Mesodermal cell (in vitro differentiated cells): Measurements from ENCODE around the gene ATP6V1B1.

ENCODE experiments used
- H3K27ac ChIP-seq: 2 replicates; pipeline ENCODE4 v1.7.0; 2013; ENCODE audit warnings: mild to moderate bottlenecking, low read depth, low read length, moderate library complexity; ENCODE audit not compliant: severe bottlenecking
- H3K36me3 ChIP-seq: 2 replicates; pipeline ENCODE4 v1.7.1; 2013; ENCODE audit warnings: mild to moderate bottlenecking, low read length, moderate library complexity; ENCODE audit not compliant: control insufficient read depth, insufficient read depth
- H3K4me1 ChIP-seq: one replicate; pipeline ENCODE4 v1.7.1; 2013; ENCODE audit warnings: mild to moderate bottlenecking, low read length; ENCODE audit not compliant: insufficient read depth, control insufficient read depth, poor library complexity, severe bottlenecking
- H3K4me3 ChIP-seq: 2 replicates; pipeline ENCODE4 v1.7.0; 2013; ENCODE audit warnings: low read length, control low read depth, mild to moderate bottlenecking; ENCODE audit not compliant: insufficient read depth, poor library complexity, severe bottlenecking; ENCODE audit errors: extremely low read depth
- H3K9me3 ChIP-seq: 2 replicates; pipeline ENCODE4 v1.7.1; 2013; ENCODE audit warnings: mild to moderate bottlenecking, low read length, moderate library complexity; ENCODE audit not compliant: control insufficient read depth
- WGBS, 2 experiments: methylation state at CpG; one replicate each; pipeline ENCODE4 v1.1.5; 2013; ENCODE audit warnings: missing lambda C conversion rate in 2 of 2; ENCODE audit not compliant: insufficient coverage in 2 of 2; 5-methylcytosine and 5-hydroxymethylcytosine counted together

The ATP6V1B1 gene

DNA sequence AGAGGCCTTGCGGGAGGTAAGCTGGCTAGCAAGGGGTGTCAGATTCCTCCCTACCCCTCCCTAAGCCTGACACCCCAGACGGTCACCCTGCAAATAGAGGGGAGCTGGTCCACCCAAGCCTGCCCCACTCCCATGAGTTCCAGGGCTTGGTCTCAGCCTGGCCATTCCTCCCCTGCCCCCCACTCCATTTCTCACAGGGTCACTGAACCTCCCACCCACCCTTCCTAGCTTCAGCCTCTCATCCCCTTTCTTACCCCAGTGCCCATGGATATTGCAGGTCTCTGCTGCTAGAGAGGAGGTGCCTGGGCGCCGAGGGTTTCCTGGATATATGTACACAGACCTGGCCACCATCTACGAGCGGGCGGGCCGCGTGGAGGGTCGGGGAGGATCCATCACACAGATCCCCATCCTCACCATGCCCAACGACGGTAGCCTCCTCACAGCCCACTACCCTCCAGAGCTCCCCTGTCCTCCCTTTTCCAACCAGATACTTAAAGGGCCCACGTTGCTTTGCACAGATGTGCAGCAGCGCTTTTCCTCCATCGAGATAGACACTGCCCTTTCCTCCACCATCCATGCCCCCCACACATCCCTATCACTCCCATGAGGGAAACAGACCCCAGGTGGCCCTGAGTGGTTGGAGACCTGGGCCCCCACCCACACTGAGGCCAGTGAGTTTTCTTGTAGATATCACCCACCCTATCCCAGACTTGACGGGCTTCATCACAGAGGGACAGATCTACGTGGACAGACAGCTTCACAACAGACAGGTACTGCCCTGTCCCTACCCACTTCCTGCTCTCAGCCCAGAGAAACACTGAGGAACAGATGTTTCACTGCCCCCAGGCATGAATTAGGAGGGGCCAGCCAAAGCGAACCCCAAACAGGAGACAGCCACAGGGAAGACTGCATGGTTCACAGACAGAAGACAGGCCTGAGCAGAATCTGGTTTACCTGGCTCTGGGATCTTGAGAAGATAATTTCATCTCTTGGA lies 27.5 kb downstream of the ATP6V1B1 start:
- Histone ChIP-seq H3K4me3 (no peak overlapping the region), H3K9me3 (no peaks in the 10 kb centered on the region), H3K27ac (no peak overlapping the region), H3K4me1 (peaks cover 3% of the 10 kb centered on the region), H3K36me3 (no peaks in the 10 kb centered on the region)
- 71 to 72% methylated on average over 13 to 15 of the region's 18 CpGs for WGBS, 2 experiments

DNA sequence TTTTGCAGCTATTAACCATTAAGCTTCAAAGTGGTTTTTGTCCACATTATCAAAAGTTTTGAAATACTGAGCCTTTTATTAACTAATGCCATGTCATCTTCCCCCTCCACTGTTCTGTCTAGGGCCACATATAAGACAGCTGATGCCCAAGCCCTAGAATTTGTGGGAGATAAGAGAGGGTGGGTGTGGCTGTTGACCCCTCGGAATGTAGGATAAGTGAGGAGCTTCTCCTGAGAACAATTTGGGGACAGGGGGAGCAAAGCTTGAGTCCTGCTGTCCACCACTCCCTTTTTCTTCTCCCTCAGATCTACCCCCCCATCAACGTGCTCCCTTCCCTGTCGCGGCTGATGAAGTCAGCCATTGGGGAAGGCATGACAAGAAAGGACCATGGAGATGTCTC lies 28.4 kb downstream of the ATP6V1B1 start:
- Histone ChIP-seq H3K4me1 (peaks cover 3% of the 10 kb centered on the region), H3K36me3 (no peaks in the 10 kb centered on the region), H3K27ac (no peak overlapping the region), H3K9me3 (no peaks in the 10 kb centered on the region), H3K4me3 (no peak overlapping the region)
- 72% methylated on average over 3 of the region's 4 CpGs; no CpG with 5 or more reads in 1 of the 2 experiments for WGBS, 2 experiments

DNA sequence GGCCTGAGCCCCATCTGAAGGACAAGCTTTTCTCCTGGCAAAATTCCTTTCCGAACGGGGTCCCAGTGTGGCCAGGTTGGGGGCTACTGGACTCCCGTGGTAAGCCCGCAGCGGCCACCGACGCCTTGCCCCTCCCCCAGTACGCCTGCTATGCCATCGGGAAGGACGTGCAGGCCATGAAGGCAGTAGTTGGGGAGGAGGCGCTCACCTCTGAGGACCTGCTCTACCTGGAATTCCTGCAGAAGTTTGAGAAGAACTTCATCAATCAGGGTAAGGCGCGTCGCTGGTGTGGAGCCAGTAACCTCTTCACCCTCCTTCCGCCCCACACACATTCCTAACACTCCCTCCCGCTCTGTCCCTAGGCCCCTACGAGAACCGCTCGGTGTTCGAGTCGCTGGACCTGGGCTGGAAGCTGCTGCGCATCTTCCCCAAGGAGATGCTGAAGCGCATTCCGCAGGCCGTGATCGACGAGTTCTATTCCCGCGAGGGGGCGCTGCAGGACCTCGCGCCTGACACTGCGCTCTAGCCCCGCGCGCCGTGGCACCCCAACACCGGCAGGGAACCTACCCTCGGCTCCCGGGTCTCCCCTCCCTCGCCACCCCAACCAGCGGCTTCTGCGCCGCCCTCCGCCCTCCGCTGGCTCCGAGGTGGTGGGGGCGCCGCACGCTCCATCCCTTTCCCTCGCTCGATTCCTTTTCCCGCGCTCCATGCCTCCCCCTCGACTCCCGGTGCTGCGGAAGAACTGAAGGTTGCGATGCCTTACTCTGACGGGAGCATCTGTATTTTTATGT lies 29.1 kb downstream of the ATP6V1B1 start:
- peak overlapping the region; percentile 20 for H3K4me3 ChIP-seq
- H3K27ac ChIP-seq = no peak overlapping the region
- peaks cover 3% of the 10 kb centered on the region for H3K4me1 ChIP-seq
- H3K9me3 ChIP-seq = no peaks in the 10 kb centered on the region
- no peaks in the 10 kb centered on the region for H3K36me3 ChIP-seq
- WGBS, 2 experiments = 6 to 8% methylated on average over 41 to 47 of the region's 59 CpGs

DNA sequence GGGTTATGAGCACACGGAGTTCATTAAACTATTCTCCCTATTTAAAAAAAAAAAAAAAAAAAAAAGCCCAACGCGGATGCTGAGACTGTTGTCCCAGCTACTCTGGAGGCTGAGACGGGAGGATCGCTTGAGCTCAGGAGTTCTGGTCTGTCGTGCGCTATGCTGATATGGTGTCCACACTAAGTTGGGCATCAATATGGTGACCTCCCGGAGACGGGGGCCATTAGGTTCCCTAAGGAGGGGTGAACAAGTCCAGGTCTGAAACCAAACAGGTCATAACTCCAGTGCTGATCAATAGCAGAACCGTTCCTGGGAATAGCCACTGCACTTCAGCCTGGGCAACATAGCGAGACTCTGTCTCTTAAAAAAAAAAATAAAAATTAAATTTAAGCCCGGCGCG lies 29.8 kb downstream of the ATP6V1B1 start:
- Histone ChIP-seq H3K4me1 (peaks cover 3% of the 10 kb centered on the region), H3K36me3 (no peaks in the 10 kb centered on the region), H3K27ac (no peak overlapping the region), H3K4me3 (no peak overlapping the region), H3K9me3 (no peaks in the 10 kb centered on the region)
- 69 to 81% methylated on average over 7 to 10 of the region's 14 CpGs for WGBS, 2 experiments

DNA sequence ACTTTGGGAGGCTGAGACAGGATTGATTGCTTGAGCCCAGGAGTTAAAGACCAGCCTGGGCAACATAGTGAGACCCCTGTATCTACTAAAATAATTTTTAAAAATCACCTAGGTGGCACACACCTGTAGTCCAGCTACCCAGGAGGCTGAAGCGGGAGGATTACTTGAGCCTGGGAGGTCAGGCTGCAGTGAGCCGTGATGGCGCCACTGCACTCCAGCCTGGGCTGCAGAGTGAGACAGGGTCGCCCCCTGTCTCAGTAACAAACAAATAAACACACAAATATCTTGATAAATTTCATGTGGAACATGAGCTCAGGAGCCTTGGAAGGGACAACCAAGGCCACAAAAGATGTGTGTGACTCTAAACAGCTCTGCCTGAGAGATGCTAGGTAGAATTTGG lies 31.0 kb downstream of the ATP6V1B1 start:
- no peaks in the 10 kb centered on the region for H3K9me3 ChIP-seq

DNA sequence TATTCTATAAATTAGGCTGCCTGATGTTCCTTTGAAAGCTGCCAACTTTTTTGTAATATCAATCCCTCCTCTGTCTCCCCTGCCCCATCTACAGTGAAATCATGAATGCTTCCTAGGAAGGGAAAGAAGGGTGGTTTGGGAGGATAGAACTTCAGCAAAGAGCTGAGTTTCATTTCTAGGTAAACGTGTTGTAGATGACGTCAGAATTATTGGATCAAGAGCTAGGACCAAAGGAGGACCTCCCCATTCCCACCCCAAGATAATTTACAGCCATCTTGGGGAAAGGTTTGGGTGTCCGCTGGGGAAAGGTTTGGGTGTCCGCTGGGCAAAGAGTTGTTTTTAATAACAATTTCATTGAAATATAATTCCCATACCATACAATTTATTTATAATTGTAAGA lies 31.5 kb downstream of the ATP6V1B1 start:
- Histone ChIP-seq H3K9me3 (no peaks in the 10 kb centered on the region), H3K4me1 (peaks cover 3% of the 10 kb centered on the region), H3K27ac (no peak overlapping the region), H3K36me3 (no peaks in the 10 kb centered on the region), H3K4me3 (no peak overlapping the region)
- 0% methylated on average over 1 of the region's 4 CpGs; no CpG with 5 or more reads in 1 of the 2 experiments for WGBS, 2 experiments

More for the DNA sequence above, 31.0 kb downstream of the ATP6V1B1 start:
- Histone ChIP-seq H3K36me3 (no peaks in the 10 kb centered on the region), H3K4me3 (no peak overlapping the region), H3K27ac (no peak overlapping the region), H3K4me1 (peaks cover 3% of the 10 kb centered on the region)
- WGBS, 2 experiments = 60 to 67% methylated on average over 1 to 3 of the region's 4 CpGs

DNA sequence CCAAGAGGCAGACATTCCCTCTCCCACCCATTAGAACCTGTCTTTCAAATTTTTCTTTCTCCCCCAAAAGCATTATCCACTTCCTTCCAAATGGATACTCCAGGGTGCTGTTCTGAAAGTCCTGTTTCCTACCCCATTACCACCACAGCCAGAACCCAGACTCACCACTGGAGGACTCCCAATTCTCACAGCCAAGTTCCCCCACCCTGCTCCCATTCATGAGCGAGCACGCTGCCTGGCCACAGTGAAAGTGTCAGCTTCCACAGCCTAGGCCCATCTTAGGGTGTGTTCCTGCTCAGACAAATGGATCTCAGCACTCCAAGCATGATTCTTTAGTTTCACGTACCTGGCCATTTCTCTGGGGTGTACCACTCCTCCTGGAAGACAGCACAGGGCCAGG lies 38.9 kb downstream of the ATP6V1B1 start:
- Histone ChIP-seq H3K27ac (no peak overlapping the region), H3K9me3 (no peaks in the 10 kb centered on the region), H3K4me3 (no peak overlapping the region), H3K36me3 (no peaks in the 10 kb centered on the region), H3K4me1 (peaks cover 9% of the 10 kb centered on the region)
- WGBS, 2 experiments = 93 to 100% methylated on average over 2 to 3 of the region's 3 CpGs

DNA sequence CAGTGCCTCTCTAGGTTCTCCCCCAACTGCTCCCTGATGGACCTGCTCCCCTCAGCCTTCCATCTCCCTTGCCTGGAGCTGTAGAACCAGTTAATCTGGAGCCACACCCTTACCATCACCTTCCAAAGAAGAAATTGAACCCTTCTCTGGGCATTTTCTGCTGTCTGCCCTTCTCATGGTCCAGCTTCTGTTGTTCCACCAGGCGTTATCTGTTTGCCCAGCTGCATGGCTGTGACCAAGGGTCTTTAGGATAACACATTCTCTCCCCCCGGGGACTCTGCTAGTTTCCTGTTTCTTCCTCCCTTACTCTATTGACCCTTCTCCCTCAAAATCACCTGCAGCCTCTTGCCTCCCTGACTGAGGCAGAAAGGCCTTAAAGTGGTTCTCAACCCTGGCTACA lies 39.5 kb downstream of the ATP6V1B1 start:
- no peaks in the 10 kb centered on the region for H3K9me3 ChIP-seq
- no peaks in the 10 kb centered on the region for H3K36me3 ChIP-seq
- H3K27ac ChIP-seq = no peak overlapping the region
- no peak overlapping the region for H3K4me3 ChIP-seq
- H3K4me1 ChIP-seq = peaks cover 9% of the 10 kb centered on the region
- 84 to 96% methylated on average over 2 of the region's 2 CpGs for WGBS, 2 experiments

DNA sequence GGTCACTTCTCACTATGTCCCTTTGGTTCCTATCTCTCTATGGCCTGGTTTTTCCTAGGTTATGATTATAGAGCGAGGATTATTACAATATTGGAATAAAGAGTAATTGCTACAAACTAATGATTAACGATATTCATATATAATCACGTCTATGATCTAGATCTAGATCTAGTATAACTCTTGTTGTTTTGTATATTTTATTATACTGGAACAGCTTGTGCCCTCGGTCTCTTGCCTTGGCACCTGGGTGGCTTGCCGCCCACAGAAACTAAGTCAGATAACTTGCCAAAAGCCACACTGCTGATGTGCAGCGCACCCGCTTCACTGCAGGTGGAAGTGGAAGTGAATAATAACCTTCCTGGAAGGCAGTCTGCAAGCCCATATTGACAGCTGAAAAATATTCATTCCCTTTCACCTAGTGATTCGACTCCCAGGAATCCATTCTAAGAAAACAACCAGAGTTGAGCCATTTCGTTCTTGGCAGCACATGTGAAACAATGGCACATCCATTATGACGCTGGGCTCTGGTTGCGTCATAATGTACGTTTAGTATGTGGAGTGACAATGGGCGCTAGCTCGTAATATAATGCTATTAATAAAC lies 42.0 kb downstream of the ATP6V1B1 start:
- 56 to 66% methylated on average over 3 to 7 of the region's 14 CpGs for WGBS, 2 experiments
- H3K9me3 ChIP-seq = no peaks in the 10 kb centered on the region
- H3K4me3 ChIP-seq = peak overlapping the region; percentile 44
- H3K36me3 ChIP-seq = no peaks in the 10 kb centered on the region
- H3K27ac ChIP-seq = peak overlapping the region; percentile 92
- peaks cover 9% of the 10 kb centered on the region for H3K4me1 ChIP-seq

DNA sequence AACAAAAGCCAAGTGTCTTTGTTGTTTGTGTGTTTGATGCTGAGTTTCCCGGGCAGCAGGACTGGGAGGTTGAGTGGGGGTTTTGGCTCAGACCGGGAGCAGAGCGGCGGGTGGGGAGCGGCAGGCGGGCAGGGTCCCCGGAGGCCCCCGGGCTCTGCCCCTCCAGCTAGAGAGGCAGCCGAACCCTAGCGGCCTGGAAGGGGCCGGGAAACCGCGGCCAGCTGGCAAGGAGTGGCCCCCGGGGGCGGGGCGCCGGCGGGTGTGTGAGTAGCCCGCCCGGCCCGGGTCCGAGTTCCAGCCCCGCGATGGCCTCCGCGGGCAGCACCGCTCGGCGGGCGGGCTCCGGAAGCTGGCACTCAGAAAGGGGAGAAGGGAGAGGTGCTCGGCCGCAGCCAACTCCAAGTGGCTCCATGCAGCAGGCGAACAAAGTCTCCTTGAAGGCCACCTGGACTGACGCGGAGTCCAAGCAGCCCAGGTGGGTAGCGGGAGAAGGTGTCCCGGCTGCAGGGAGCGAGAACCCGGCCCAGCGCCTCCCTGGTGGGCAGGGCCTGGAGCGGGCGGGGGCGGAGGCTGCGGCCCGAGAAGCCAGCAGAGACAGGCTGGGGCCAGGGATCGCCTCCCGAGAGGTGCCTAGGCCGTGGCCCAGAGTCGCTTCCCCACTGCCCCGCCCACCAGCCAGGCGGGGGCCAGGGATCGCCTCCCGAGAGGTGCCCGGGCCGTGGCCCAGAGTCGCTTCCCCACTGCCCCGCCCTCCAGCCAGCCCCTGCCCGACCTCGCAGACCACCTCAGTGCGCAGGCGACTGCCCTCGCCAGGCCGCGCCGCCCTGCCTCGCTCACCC lies 42.9 kb downstream of the ATP6V1B1 start, which contains the start of gene ANKRD53:
Gene ANKRD53, plus strand, starts transcription at position 290 of the 839 bp plus-strand sequence. Its CDS starts 16 bp downstream, at position 306.
- Histone ChIP-seq H3K9me3 (no peaks in the 10 kb centered on the region), H3K36me3 (no peaks in the 10 kb centered on the region), H3K4me1 (peaks cover 9% of the 10 kb centered on the region), H3K4me3 (peak within 1 kb of the TSS; percentile 44), H3K27ac (peak within 1 kb of the TSS; percentile 92)
- WGBS, 2 experiments = 1 to 2% methylated on average over 49 to 54 of the region's 67 CpGs
